Testis (tissue), 2 donors: Measurements from ENCODE around the gene FHOD3.

Experiments
- POLR2A ChIP-seq: fragments of 450-650 bp; IDR thresholded peaks from one replicate; pipeline ENCODE4 v1.6.1; 2017; ENCODE audit warnings: antibody characterized with exemption, mild to moderate bottlenecking, moderate library complexity
- TF ChIP-seq, protein P1 (sequence below), 3 experiments: fragments of 450-650 bp in 2 of 3; fragments of 200-600 bp in 1 of 3; sonication (generic) in 1 of 3; IDR thresholded peaks; one replicate each; pipeline ENCODE4 v1.5.1; 2016 to 2019; ENCODE audit warnings: antibody characterized with exemption in 3 of 3, mild to moderate bottlenecking in 2 of 3, moderate library complexity in 1 of 3

GRCh38 chr18:36408606-36409005 is 111.1 kb downstream of the FHOD3 start:
- TF ChIP-seq POLR2A: no peak
- TF ChIP-seq, protein P1, sequence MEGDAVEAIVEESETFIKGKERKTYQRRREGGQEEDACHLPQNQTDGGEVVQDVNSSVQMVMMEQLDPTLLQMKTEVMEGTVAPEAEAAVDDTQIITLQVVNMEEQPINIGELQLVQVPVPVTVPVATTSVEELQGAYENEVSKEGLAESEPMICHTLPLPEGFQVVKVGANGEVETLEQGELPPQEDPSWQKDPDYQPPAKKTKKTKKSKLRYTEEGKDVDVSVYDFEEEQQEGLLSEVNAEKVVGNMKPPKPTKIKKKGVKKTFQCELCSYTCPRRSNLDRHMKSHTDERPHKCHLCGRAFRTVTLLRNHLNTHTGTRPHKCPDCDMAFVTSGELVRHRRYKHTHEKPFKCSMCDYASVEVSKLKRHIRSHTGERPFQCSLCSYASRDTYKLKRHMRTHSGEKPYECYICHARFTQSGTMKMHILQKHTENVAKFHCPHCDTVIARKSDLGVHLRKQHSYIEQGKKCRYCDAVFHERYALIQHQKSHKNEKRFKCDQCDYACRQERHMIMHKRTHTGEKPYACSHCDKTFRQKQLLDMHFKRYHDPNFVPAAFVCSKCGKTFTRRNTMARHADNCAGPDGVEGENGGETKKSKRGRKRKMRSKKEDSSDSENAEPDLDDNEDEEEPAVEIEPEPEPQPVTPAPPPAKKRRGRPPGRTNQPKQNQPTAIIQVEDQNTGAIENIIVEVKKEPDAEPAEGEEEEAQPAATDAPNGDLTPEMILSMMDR (IDR thresholded peaks at IDR 0.05): no peak
